HepG2 (cell line): ENCODE data around the gene GPSM1. TPM values are rescaled to one million over a fixed set of nuclear protein-coding genes. Genes with fewer than 3 reads are reported as not detected.

Experiments
- CSRNP2 ChIP-seq: sonication (generic); formaldehyde crosslinking; conservative IDR thresholded peaks from 2 replicates; pipeline ENCODE4 v1.8.0; 2022; ENCODE audit warnings: low read depth, missing genetic modification reagents
- FOXP1 ChIP-seq, 2 experiments: fragments of 450-650 bp in 1 of 2; IDR thresholded peaks; 2 replicates each; pipeline ENCODE4 v1.6.1; 2017 to 2018; ENCODE audit warnings: antibody characterized with exemption in 1 of 2
- HMG20B ChIP-seq: conservative IDR thresholded peaks from 2 replicates; pipeline ENCODE4 v1.6.1; 2016; ENCODE audit warnings: missing genetic modification reagents, missing compliant biosample characterization
- HNF1B ChIP-seq: sonication (generic); formaldehyde crosslinking; IDR thresholded peaks from 2 replicates; pipeline ENCODE4 v1.5.1; 2020; ENCODE audit warnings: mild to moderate bottlenecking, moderate library complexity, missing genetic modification reagents
- IRF2 ChIP-seq: IDR thresholded peaks from 2 replicates; pipeline ENCODE4 v1.6.1; 2018; ENCODE audit warnings: missing genetic modification reagents, missing compliant biosample characterization
- MLLT10 ChIP-seq: sonication (generic); formaldehyde crosslinking; IDR thresholded peaks from 2 replicates; pipeline ENCODE4 v1.4.0; 2020; ENCODE audit warnings: missing genetic modification reagents
- MXI1 ChIP-seq: IDR thresholded peaks from 3 replicates; pipeline ENCODE4 v1.6.1; 2012; ENCODE audit warnings: low read depth, low read length, inconsistent platforms, borderline replicate concordance
- NFRKB ChIP-seq: fragments of 450-650 bp; IDR thresholded peaks from 2 replicates; pipeline ENCODE4 v1.6.1; 2017
- POGZ ChIP-seq: sonication (generic); formaldehyde crosslinking; IDR thresholded peaks from 2 replicates; pipeline ENCODE4 v1.4.0; 2020; ENCODE audit warnings: mild to moderate bottlenecking, missing genetic modification reagents
- SMARCC2 ChIP-seq: fragments of 450-650 bp; IDR thresholded peaks from 2 replicates; pipeline ENCODE4 v1.6.1; 2017; ENCODE audit warnings: antibody characterized with exemption, mild to moderate bottlenecking
- YEATS2 ChIP-seq: sonication (generic); formaldehyde crosslinking; IDR thresholded peaks from 2 replicates; pipeline ENCODE4 v1.4.0; 2020; ENCODE audit warnings: missing genetic modification reagents, borderline replicate concordance
- ZHX2 ChIP-seq, 2 experiments: sonication (generic) in 1 of 2; formaldehyde crosslinking in 1 of 2; IDR thresholded peaks; 2 replicates each; pipeline versions ENCODE4 v1.6.1 to v1.9.0; 2014 to 2022; ENCODE audit warnings: antibody characterized with exemption in 1 of 2, borderline replicate concordance in 1 of 2, inconsistent platforms in 1 of 2, low read depth in 1 of 2, missing genetic modification reagents in 1 of 2
- ZKSCAN5 ChIP-seq: sonication (generic); formaldehyde crosslinking; IDR thresholded peaks from 2 replicates; pipeline ENCODE4 v1.5.1; 2020; ENCODE audit warnings: mild to moderate bottlenecking, missing genetic modification reagents
- ZNF414 ChIP-seq: sonication (generic); formaldehyde crosslinking; IDR thresholded peaks from 2 replicates; pipeline ENCODE4 v1.5.0; 2020; ENCODE audit warnings: missing genetic modification reagents
- ZNF710 ChIP-seq: sonication (generic); formaldehyde crosslinking; IDR thresholded peaks from 2 replicates; pipeline ENCODE4 v1.5.0; 2020; ENCODE audit warnings: mild to moderate bottlenecking, missing genetic modification reagents, borderline replicate concordance
- polyA plus RNA-seq, 8 experiments: library from polyadenylated mRNA; depleted of rRNA in 3 of 8; stranded (reverse) in 7 of 8; unstranded in 1 of 8; fragments of >200 nt; fragmentation: Illumina TruSeq in 4 of 8; extraction: Trizol in 4 of 8; gene quantifications; 2 replicates each; pipeline versions ENCODE4 v1.2.1 to v1.2.3, GENCODE V29; 2011 to 2016; ENCODE audit warnings: low read depth in 4 of 8, missing spikeins in 1 of 8, mixed read lengths in 1 of 8; ENCODE audit not compliant: insufficient read depth in 1 of 8
- total RNA-seq, 5 experiments: library from RNA; depleted of rRNA; stranded (reverse); fragments of >200 nt; fragmentation: Illumina TruSeq; extraction: Trizol; gene quantifications; 2 replicates each; pipeline ENCODE4 v1.2.3, GENCODE V29; 2016; ENCODE audit warnings: low read depth in 1 of 5

The GPSM1 gene
- total and polyA plus RNA-seq, 2 of the 13 experiments (the other 11 are each of a cell fraction or from before 2014, with no cell fraction given), result 1.0 to 2.4 TPM

GRCh38 chr9:136308702-136309053, 18.7 kb upstream of the GPSM1 start (continued):
- TF ChIP-seq ZHX2 (IDR thresholded peaks at IDR 0.05; ENCODE audit: low read depth) (no peak), ZHX2 (CRISPR knock-in tag; IDR thresholded peaks at IDR 0.05; ENCODE audit: borderline replicate concordance) (no peak), HNF1B (CRISPR knock-in tag) (no peak), YEATS2 (CRISPR knock-in tag) (no peak), FOXP1 (IDR thresholded peaks at IDR 0.05) (0 out of 2 replicates have a peak, but pooled peaks have one; percentile 2), FOXP1 (CRISPR knock-in tag; IDR thresholded peaks at IDR 0.05) (no peak), ZNF710 (CRISPR knock-in tag) (no peak), MLLT10 (CRISPR knock-in tag) (no peak), ZKSCAN5 (CRISPR knock-in tag) (no peak), HMG20B (no peak), IRF2 (CRISPR knock-in tag) (no peak), CSRNP2 (CRISPR knock-in tag) (no peak), MXI1 (no peak), ZNF414 (CRISPR knock-in tag) (no peak), POGZ (CRISPR knock-in tag) (no peak), NFRKB (peak; percentile 15; the same call in 1 of the 2 replicates), SMARCC2 (no peak)
